Ovary (tissue), 9 donors: ENCODE results near the gene SLC19A1. TPM values are rescaled to one million over a fixed set of nuclear protein-coding genes. Genes with fewer than 3 reads are reported as not detected.

Source experiments
- DNase-seq, 5 donors: peaks; one replicate each; pipeline ENCODE4 v3.0.0-alpha.2; 2019 to 2020
- H3K27ac ChIP-seq, 2 donors: fragments of 200-600 bp; one replicate each; pipeline versions ENCODE4 v1.5.1 to v1.8.0; 2019 to 2022
- H3K27me3 ChIP-seq: fragments of 200-600 bp; one replicate; pipeline ENCODE4 v1.8.0; 2022
- H3K36me3 ChIP-seq: fragments of 200-600 bp; sonication (generic); one replicate; pipeline ENCODE4 v1.5.1; 2019
- H3K4me1 ChIP-seq: one replicate; pipeline ENCODE4 v1.8.1; 2013; ENCODE audit warnings: mild to moderate bottlenecking, moderate library complexity; ENCODE audit not compliant: insufficient read depth
- H3K4me3 ChIP-seq: fragments of 200-600 bp; sonication (generic); one replicate; pipeline ENCODE4 v1.5.1; 2017
- H3K9me3 ChIP-seq, 2 donors: fragments of 200-600 bp in 1 of 2; sonication (generic) in 1 of 2; one replicate each; pipeline versions ENCODE4 v1.5.1 to v1.8.1; 2013 to 2019; ENCODE audit warnings: mild to moderate bottlenecking in 1 of 2, moderate library complexity in 1 of 2
- CTCF ChIP-seq, 3 donors: fragments of 450-650 bp in 2 of 3; fragments of 200-600 bp in 1 of 3; IDR thresholded peaks; one replicate each; pipeline versions ENCODE4 v1.5.1 to v1.8.0; 2016 to 2022; ENCODE audit warnings: antibody characterized with exemption in 3 of 3, mild to moderate bottlenecking in 1 of 3
- EP300 ChIP-seq: sonication (generic); formaldehyde crosslinking; IDR thresholded peaks from one replicate; pipeline ENCODE4 v1.6.1; 2017; ENCODE audit warnings: antibody characterized with exemption
- POLR2A ChIP-seq: fragments of 450-650 bp; IDR thresholded peaks from one replicate; pipeline ENCODE4 v1.6.1; 2017; ENCODE audit warnings: antibody characterized with exemption, mild to moderate bottlenecking, moderate library complexity
- WGBS, 3 donors: extraction: QIAGEN DNeasy Blood & Tissue Kit in 1 of 3; methylation state at CpG; one replicate each; pipeline versions ENCODE4 v1.1.5 to v1.1.7; 2013 to 2017; 5-methylcytosine and 5-hydroxymethylcytosine counted together
- intact Hi-C, 4 donors: fragments of 100-400 bp; cut with DNase I; formaldehyde crosslinking; loops; one replicate each; pipeline versions ENCODE4 v1.11.0 to v1.15.1; 2022 to 2023
- polyA plus RNA-seq, 2 donors: library from polyadenylated mRNA; stranded (reverse); fragments of 200-250 nt in 1 of 2; fragments of 350-450 nt in 1 of 2; fragmentation: Illumina TruSeq in 1 of 2; extraction: RNeasy Lipid Tissue Mini Kit (QIAGEN cat#74804) in 1 of 2; gene quantifications; one replicate each; pipeline ENCODE4 v1.2.3, GENCODE V29; 2013 to 2014
- total RNA-seq, 7 donors: library from RNA; depleted of rRNA in 2 of 7; stranded (reverse); fragments of >200 nt in 2 of 7; fragmentation: NEBNext Ultra II Directional in 3 of 7; extraction: Animal tissue kit (Norgen Biotek cat#: 25700) in 3 of 7; gene quantifications; one replicate each; pipeline versions ENCODE4 v1.1.0 to v1.2.4, GENCODE V29; 2016 to 2023
- donor health status: DM: no; HTN: no; CAD: no; lungs with moderate emphysema.
- donor health status: DM: no; HTN: no; CAD: no.
- donor health status: Bipolar disorder and iron deficiency.
- donor health status: DM: yes; HTN: yes; CAD: no.
- donor health status: DM: no; HTN: no; CAD: no.
- donor health status: DM: yes; HTN: yes; CAD: no.

SLC19A1 gene
- total and polyA plus RNA-seq, 9 donors: 0.88 to 18.2 (median 8.1) TPM

DNA sequence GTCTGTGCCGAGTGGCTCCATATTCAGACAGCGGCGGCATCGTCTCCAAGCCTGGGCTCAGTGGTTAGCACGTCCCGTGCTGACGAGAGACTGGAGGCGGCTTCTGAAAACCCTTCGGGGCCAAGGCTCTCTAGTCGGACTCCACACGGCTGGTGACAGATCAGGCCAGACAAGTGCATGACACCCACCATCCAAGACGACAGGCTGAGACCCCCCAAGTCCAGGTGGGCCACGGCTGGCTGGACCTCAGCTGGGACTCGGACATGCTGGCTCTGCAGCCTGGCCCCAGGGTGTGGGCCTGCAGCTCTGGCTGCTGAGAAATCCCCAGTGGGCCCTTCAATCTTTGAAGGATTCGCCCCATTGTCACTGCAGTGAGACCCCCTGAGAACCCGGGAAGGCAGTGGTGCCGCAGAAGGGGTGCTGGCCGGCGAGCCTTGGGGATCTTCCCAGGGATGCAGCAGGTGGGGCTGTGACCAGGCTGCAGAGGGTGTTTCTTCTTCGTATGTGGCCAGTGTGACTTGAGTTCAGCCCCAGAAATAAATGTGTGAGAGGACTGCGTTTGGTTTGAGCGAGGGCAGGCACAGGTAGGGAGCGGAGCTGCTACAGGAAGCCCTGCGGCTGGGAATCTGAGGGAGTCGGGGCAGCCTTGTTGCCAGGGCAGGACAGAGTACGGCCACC is 15.9 kb upstream of the SLC19A1 start:
- no peak for TF ChIP-seq POLR2A
- no peak for TF ChIP-seq EP300
- TF ChIP-seq CTCF (IDR thresholded peaks at IDR 0.05): no peak
- intact Hi-C loops: loop anchor here in 3 of 4 donors (2.0 to 10.0 kb wide), 4 partner anchors 34 to 267 kb away; no protein-coding TSS in a partner anchor
- WGBS, 3 donors: 79 to 89% (median 85%) methylated on average over 19 to 26 of the region's 26 CpGs

DNA sequence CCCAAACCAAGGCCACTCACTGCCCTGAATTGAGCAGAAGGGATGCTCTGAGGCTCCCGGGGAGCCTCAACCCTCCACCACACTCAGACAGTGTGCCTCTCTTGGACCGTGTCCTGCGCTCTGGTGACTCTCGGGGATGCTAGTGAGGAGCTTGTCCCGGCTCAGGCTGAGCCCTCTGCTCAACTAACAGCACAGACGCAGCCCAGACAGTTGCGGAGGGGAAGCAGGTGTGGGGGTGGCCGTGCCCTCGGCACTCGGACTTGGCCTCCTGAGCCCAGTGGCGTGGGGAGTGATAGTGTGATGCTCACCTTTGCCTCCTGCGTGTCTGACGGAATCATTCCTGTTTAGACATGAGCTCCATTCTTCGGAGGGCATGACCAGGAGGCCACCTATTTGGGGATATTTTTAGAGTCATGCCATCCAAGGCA is 15.4 kb upstream of the SLC19A1 start:
- TF ChIP-seq EP300: no peak
- TF ChIP-seq CTCF (IDR thresholded peaks at IDR 0.05): no peak
- no peak for TF ChIP-seq POLR2A
- Histone ChIP-seq H3K27me3 (no peaks in the 10 kb centered on the region), H3K4me3 (no peak overlapping the region), H3K27ac (no peak overlapping the region), H3K36me3 (no peaks in the 10 kb centered on the region), H3K9me3 (no peaks in the 10 kb centered on the region), H3K4me1 (peaks cover 4% of the 10 kb centered on the region)
- peak in 3 of 5 donors; percentile 16 to 36 (median 21) for DNase-seq
- 74 to 82% (median 80%) methylated on average over 14 of the region's 14 CpGs for WGBS, 3 donors
- intact Hi-C loops: loop anchor here in 3 of 4 donors (2.0 to 10.0 kb wide), 5 partner anchors 35 to 267 kb away; no protein-coding TSS in a partner anchor

More for the DNA sequence above, 15.9 kb upstream of the SLC19A1 start:
- Histone ChIP-seq H3K4me1 (peaks cover 2% of the 10 kb centered on the region), H3K36me3 (no peaks in the 10 kb centered on the region), H3K27ac (no peak overlapping the region), H3K4me3 (no peak overlapping the region), H3K9me3 (no peaks in the 10 kb centered on the region), H3K27me3 (no peaks in the 10 kb centered on the region)
- DNase-seq: peak in 3 of 5 donors; percentile 9 to 37 (median 22)

DNA sequence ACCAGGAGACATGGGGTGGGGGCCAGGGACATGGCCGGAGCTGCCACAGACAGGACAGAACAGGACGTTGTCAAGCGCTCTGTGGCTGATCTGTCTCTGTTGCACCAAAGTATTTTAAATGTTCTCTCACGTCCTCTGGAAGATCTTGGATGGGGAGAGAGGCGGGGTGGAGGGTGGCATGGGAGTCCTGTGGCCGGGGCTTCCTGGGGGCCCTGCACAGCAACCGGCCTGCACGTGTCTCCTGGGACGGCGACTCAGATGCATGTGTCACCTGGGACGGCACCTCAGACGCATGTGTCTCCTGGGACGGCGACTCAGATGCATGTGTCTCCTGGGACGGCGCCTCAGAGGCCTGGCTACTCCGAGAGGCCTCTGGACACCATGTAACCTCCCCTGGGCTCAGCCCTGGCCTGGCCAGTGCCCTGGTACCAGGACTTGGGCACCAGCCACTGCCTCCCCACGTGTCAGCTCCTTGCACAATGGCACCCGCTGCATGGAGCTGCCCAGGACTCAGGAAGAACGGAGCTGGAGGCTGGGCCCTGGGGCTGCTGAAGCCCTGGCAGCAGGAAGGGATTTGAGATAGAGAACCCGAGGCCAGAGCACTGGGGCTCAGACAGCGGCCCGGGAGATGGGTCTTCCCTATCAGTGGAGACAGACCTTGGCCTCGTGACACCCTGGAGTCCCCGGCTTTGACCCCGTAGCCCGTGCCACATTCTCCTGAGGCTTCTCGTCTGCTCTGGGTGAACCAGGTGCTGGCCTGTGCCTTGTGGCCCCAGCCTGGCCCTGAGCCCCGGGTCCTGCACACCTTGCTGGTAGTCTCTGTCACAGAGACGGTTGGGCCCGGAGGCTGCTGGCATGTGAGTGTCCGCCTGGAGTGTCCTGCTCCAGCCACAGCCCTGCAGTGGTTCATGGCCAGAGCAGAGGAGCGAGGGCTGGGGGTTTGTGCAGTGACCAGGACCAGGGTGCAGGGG is 14.7 kb upstream of the SLC19A1 start:
- DNase-seq: peak in 4 of 5 donors; percentile 34 to 56 (median 50)
- Histone ChIP-seq H3K27ac (no peak overlapping the region), H3K4me1 (peaks cover 4% of the 10 kb centered on the region), H3K27me3 (no peaks in the 10 kb centered on the region), H3K4me3 (no peak overlapping the region), H3K9me3 (no peaks in the 10 kb centered on the region), H3K36me3 (no peaks in the 10 kb centered on the region)
- TF ChIP-seq EP300 (no peak), CTCF (IDR thresholded peaks at IDR 0.05) (no peak), POLR2A (no peak)
- intact Hi-C loops: loop anchor here in 3 of 4 donors (2.0 to 10.0 kb wide), 4 partner anchors 35 to 268 kb away; no protein-coding TSS in a partner anchor
- 83 to 89% (median 88%) methylated on average over 30 to 33 of the region's 33 CpGs for WGBS, 3 donors

GRCh38 chr21:45556302-45556644 is 14.0 kb upstream of the SLC19A1 start:
- H3K4me3 ChIP-seq: no peak overlapping the region
- intact Hi-C loops: loop anchor here in 3 of 4 donors (2.0 to 10.0 kb wide), 4 partner anchors 36 to 269 kb away; no protein-coding TSS in a partner anchor
- TF ChIP-seq EP300 (no peak), POLR2A (no peak), CTCF (IDR thresholded peaks at IDR 0.05) (no peak)
- peaks cover 4% of the 10 kb centered on the region for H3K4me1 ChIP-seq
- no peak for DNase-seq
- no peaks in the 10 kb centered on the region for H3K36me3 ChIP-seq
- 16 to 30% (median 19%) methylated on average over 12 of the region's 12 CpGs for WGBS, 3 donors
- H3K9me3 ChIP-seq: no peaks in the 10 kb centered on the region
- peak overlapping the region; percentile 59 to 95 for H3K27ac ChIP-seq
- no peaks in the 10 kb centered on the region for H3K27me3 ChIP-seq
